NCI-H748 treated with DMSO at 0.1 percent for 48 hours (cell line): Measurements from ENCODE around the gene LRRC15.

Source experiments
- DNase-seq: peaks from one replicate; lab custom pipeline; 2025; lab: John Stamatoyannopoulos, UW

Gene LRRC15

GRCh38 chr3:194315088-194315964, 54.2 kb downstream of the LRRC15 start:
- DNase-seq, result peak; percentile 48

GRCh38 chr3:194314388-194315068, 55.0 kb downstream of the LRRC15 start:
- DNase-seq, result no peak

- DNase-seq, result no peak
Observed at GRCh38 chr3:194313560-194314387, 55.8 kb downstream of the LRRC15 start.

- DNase-seq, result no peak
Observed at GRCh38 chr3:194312743-194313281, 56.7 kb downstream of the LRRC15 start.

GRCh38 chr3:194312186-194312742, 57.3 kb downstream of the LRRC15 start:
- DNase-seq, result no peak

- DNase-seq, result no peak
Observed at GRCh38 chr3:194311000-194311399, 58.5 kb downstream of the LRRC15 start.

- DNase-seq, result no peak
Observed at GRCh38 chr3:194310060-194310835, 59.3 kb downstream of the LRRC15 start.

GRCh38 chr3:194308601-194309449, 60.7 kb downstream of the LRRC15 start:
- no peak for DNase-seq

GRCh38 chr3:194307849-194308248, 61.7 kb downstream of the LRRC15 start:
- DNase-seq, result no peak

GRCh38 chr3:194306771-194307640, 62.5 kb downstream of the LRRC15 start:
- no peak for DNase-seq

GRCh38 chr3:194306109-194306686, 63.3 kb downstream of the LRRC15 start:
- no peak for DNase-seq

GRCh38 chr3:194305356-194306108, 64.0 kb downstream of the LRRC15 start:
- no peak for DNase-seq
